Tibial nerve (tissue), 4 donors: ENCODE results near the gene CDC16.

Experiments
- CTCF ChIP-seq, 5 experiments: fragments of 200-600 bp in 3 of 5; fragments of 450-650 bp in 2 of 5; sonication (generic) in 3 of 5; IDR thresholded peaks; one replicate each; pipeline ENCODE4 v1.5.1; 2016 to 2019; ENCODE audit warnings: antibody characterized with exemption in 5 of 5, mild to moderate bottlenecking in 3 of 5, moderate library complexity in 2 of 5
- EP300 ChIP-seq, 2 donors: sonication (generic); formaldehyde crosslinking; IDR thresholded peaks; one replicate each; pipeline ENCODE4 v1.6.1; 2017; ENCODE audit warnings: antibody characterized with exemption in 2 of 2, mild to moderate bottlenecking in 1 of 2
- POLR2A ChIP-seq, 2 donors: fragments of 450-650 bp; IDR thresholded peaks; one replicate each; pipeline ENCODE4 v1.6.1; 2017; ENCODE audit warnings: antibody characterized with exemption in 2 of 2, mild to moderate bottlenecking in 2 of 2, moderate library complexity in 2 of 2

- TF ChIP-seq CTCF (IDR thresholded peaks at IDR 0.05) (no peak), POLR2A (IDR thresholded peaks at IDR 0.05) (no peak), EP300 (IDR thresholded peaks at IDR 0.05) (no peak)
These were observed 86.6 kb downstream of the CDC16 start for GRCh38 chr13:114321256-114321655.
